OCI-LY3 (cell line): ENCODE results near the gene ARHGAP29.

ENCODE experiments used
- H2AFZ ChIP-seq: fragments of 200-600, 300-600 bp; shearing (Covaris generic); 2 replicates; pipeline ENCODE4 v1.6.0; 2014; ENCODE audit warnings: antibody characterized with exemption, low read depth, low read length
- H3K27ac ChIP-seq: fragments of 200-600, 300-600 bp; sonication (generic); 2 replicates; pipeline ENCODE4 v1.5.1; 2014; ENCODE audit warnings: mild to moderate bottlenecking, low read length, moderate library complexity, mixed read lengths
- H3K27me3 ChIP-seq: fragments of 200-600, 300-600 bp; sonication (generic); 2 replicates; pipeline ENCODE4 v1.6.1; 2014; ENCODE audit warnings: low read depth, low read length, mixed read lengths
- H3K36me3 ChIP-seq: fragments of 200-600, 300-600 bp; sonication (generic); replicated peaks from 2 replicates; pipeline ENCODE3; 2014; ENCODE audit warnings: low read depth, low read length, mixed read lengths
- H3K4me1 ChIP-seq: fragments of 300-600, 200-600 bp; sonication (generic); 2 replicates; pipeline ENCODE4 v1.6.1; 2014; ENCODE audit warnings: low read length, mixed read lengths
- H3K4me2 ChIP-seq: fragments of 200-600, 300-600 bp; sonication (generic); 2 replicates; pipeline ENCODE4 v1.6.1; 2014; ENCODE audit warnings: low read length, mixed read lengths
- H3K4me3 ChIP-seq: fragments of 300-600, 200-600 bp; sonication (generic); 2 replicates; pipeline ENCODE4 v1.5.1; 2014; ENCODE audit warnings: antibody characterized with exemption, mild to moderate bottlenecking, low read length, moderate library complexity
- H3K79me2 ChIP-seq: fragments of 300-600, 200-600 bp; shearing (Covaris generic); 2 replicates; pipeline ENCODE4 v1.6.1; 2014; ENCODE audit warnings: mild to moderate bottlenecking, low read length, mixed read lengths
- H3K9ac ChIP-seq: fragments of 300-600, 200-600 bp; shearing (Covaris generic); 2 replicates; pipeline ENCODE4 v1.6.0; 2014; ENCODE audit warnings: mild to moderate bottlenecking, low read length, moderate library complexity
- H3K9me3 ChIP-seq: fragments of 200-600, 300-600 bp; shearing (Covaris generic); 2 replicates; pipeline ENCODE4 v1.6.1; 2014; ENCODE audit warnings: low read length, mixed read lengths; ENCODE audit not compliant: insufficient read depth
- H4K20me1 ChIP-seq: fragments of 200-600, 300-600 bp; sonication (generic); 2 replicates; pipeline ENCODE4 v1.6.1; 2016; ENCODE audit warnings: low read length, mixed read lengths; ENCODE audit not compliant: insufficient read depth
- CTCF ChIP-seq: fragments of 200-600, 300-600 bp; sonication (generic); IDR thresholded peaks from 2 replicates; pipeline ENCODE4 v1.5.1; 2014; ENCODE audit warnings: antibody characterized with exemption, low read length, low read depth
- EZH2phosphoT487 ChIP-seq: fragments of 200-600 bp; shearing (Covaris generic); IDR thresholded peaks from 2 replicates; pipeline ENCODE4 v1.6.1; 2018; ENCODE audit warnings: antibody characterized with exemption, mixed run types, low read depth

Gene ARHGAP29

GRCh38 chr1:94239051-94239450 is 1.7 kb upstream of the ARHGAP29 start:
- no peaks in the 10 kb centered on the region for H4K20me1 ChIP-seq
- no peak overlapping the region for H3K27ac ChIP-seq
- H3K36me3 ChIP-seq, result no peaks in the 10 kb centered on the region
- no peaks in the 10 kb centered on the region for H3K9me3 ChIP-seq
- H3K4me1 ChIP-seq, result no peaks in the 10 kb centered on the region
- no peaks in the 10 kb centered on the region for H3K27me3 ChIP-seq
- H3K9ac ChIP-seq, result no peak overlapping the region
- no peak overlapping the region for H3K4me2 ChIP-seq
- no peaks in the 10 kb centered on the region for H3K79me2 ChIP-seq
- no peak overlapping the region for H3K4me3 ChIP-seq
- no peak overlapping the region for H2AFZ ChIP-seq
- TF ChIP-seq CTCF, result no peak
- TF ChIP-seq EZH2phosphoT487, result no peak

- Histone ChIP-seq H3K79me2 (no peaks in the 10 kb centered on the region), H2AFZ (no peak overlapping the region), H3K36me3 (no peaks in the 10 kb centered on the region), H3K4me3 (no peak overlapping the region), H3K27me3 (no peaks in the 10 kb centered on the region), H3K4me2 (no peak overlapping the region), H3K4me1 (no peaks in the 10 kb centered on the region), H4K20me1 (no peaks in the 10 kb centered on the region), H3K9me3 (no peaks in the 10 kb centered on the region), H3K9ac (no peak overlapping the region), H3K27ac (no peak overlapping the region)
- TF ChIP-seq EZH2phosphoT487, result no peak
- no peak for TF ChIP-seq CTCF
These were observed 624 bp downstream of the ARHGAP29 start for GRCh38 chr1:94236630-94237290.

GRCh38 chr1:94236013-94236491 is 1.3 kb downstream of the ARHGAP29 start:
- H2AFZ ChIP-seq, result no peak overlapping the region
- no peaks in the 10 kb centered on the region for H3K9me3 ChIP-seq
- H3K4me3 ChIP-seq, result no peak overlapping the region
- no peak overlapping the region for H3K4me2 ChIP-seq
- no peak overlapping the region for H3K9ac ChIP-seq
- no peak overlapping the region for H3K27ac ChIP-seq
- H4K20me1 ChIP-seq, result no peaks in the 10 kb centered on the region
- no peaks in the 10 kb centered on the region for H3K79me2 ChIP-seq
- no peaks in the 10 kb centered on the region for H3K36me3 ChIP-seq
- H3K4me1 ChIP-seq, result no peaks in the 10 kb centered on the region
- no peak for TF ChIP-seq CTCF
- TF ChIP-seq EZH2phosphoT487, result no peak
- H3K27me3 ChIP-seq, result peaks cover 5% of the 10 kb centered on the region; the same call in 1 of the 2 replicates

GRCh38 chr1:94235189-94236012 is 2.0 kb downstream of the ARHGAP29 start:
- no peak overlapping the region for H3K27ac ChIP-seq
- peaks cover 7% of the 10 kb centered on the region; the same call in 1 of the 2 replicates for H3K27me3 ChIP-seq
- H4K20me1 ChIP-seq, result no peaks in the 10 kb centered on the region
- no peaks in the 10 kb centered on the region for H3K36me3 ChIP-seq
- no peaks in the 10 kb centered on the region for H3K79me2 ChIP-seq
- no peak for TF ChIP-seq EZH2phosphoT487
- no peak for TF ChIP-seq CTCF
- no peak overlapping the region for H3K9ac ChIP-seq
- no peaks in the 10 kb centered on the region for H3K9me3 ChIP-seq
- H3K4me2 ChIP-seq, result no peak overlapping the region
- H3K4me1 ChIP-seq, result no peaks in the 10 kb centered on the region
- H3K4me3 ChIP-seq, result no peak overlapping the region
- H2AFZ ChIP-seq, result no peak overlapping the region
